ENCODE data around the gene POU2F1.

The POU2F1 gene

DNA sequence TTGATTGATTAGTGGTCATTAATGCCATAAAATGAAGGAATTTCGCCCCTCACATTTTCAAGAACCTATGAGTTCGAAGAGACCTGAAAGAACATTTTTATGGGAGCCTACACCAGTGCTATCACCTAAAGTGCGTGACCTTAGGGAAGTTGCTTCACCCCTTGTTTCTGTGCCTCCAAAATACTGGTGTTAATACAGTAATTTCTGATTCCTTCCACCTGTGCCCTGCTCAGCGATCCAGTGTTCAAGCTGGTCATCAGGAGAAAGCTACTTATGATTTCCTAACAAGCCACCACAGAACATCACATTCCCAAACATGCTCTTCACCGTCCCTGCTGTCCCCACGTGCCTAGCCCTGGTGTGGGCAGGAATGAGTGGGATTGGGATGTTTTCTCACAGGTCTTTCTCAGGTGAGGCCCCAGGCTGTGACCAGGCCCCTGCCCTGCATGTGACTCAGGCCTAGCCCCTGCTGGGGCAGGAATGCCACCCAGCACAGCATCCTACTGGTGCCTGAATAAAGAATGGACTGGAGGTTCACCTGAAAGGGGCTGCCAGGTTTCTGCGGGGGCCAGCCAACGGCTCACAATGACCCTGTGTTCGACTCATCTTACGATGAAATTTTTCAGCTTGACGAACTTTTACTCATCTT is 237.4 kb downstream of the POU2F1 start:
- no peak overlapping the region for H3K4me3 ChIP-seq (ENCODE audit: low read depth, low read length)
- in situ Hi-C loops (cut with HindIII; ENCODE audit: low sequenced_read_pairs): no loop called here
- TF ChIP-seq, protein P1, sequence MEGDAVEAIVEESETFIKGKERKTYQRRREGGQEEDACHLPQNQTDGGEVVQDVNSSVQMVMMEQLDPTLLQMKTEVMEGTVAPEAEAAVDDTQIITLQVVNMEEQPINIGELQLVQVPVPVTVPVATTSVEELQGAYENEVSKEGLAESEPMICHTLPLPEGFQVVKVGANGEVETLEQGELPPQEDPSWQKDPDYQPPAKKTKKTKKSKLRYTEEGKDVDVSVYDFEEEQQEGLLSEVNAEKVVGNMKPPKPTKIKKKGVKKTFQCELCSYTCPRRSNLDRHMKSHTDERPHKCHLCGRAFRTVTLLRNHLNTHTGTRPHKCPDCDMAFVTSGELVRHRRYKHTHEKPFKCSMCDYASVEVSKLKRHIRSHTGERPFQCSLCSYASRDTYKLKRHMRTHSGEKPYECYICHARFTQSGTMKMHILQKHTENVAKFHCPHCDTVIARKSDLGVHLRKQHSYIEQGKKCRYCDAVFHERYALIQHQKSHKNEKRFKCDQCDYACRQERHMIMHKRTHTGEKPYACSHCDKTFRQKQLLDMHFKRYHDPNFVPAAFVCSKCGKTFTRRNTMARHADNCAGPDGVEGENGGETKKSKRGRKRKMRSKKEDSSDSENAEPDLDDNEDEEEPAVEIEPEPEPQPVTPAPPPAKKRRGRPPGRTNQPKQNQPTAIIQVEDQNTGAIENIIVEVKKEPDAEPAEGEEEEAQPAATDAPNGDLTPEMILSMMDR (IDR thresholded peaks at IDR 0.05; ENCODE audit: low read depth, low read length, missing control alignments): no peak
- DNase-seq (ENCODE audit: low read depth): no peak

GRCh38 chr1:167460836-167461235 is 240.2 kb downstream of the POU2F1 start:
- H3K4me3 ChIP-seq (ENCODE audit: low read depth, low read length): no peak overlapping the region
- DNase-seq (ENCODE audit: low read depth): no peak

GRCh38 chr1:167462341-167462740 is 241.7 kb downstream of the POU2F1 start:
- in situ Hi-C loops (cut with HindIII; ENCODE audit: low sequenced_read_pairs): no loop called here
- DNase-seq (ENCODE audit: low read depth): no peak
- H3K4me3 ChIP-seq (ENCODE audit: low read depth, low read length): no peak overlapping the region
- TF ChIP-seq, protein P1 (IDR thresholded peaks at IDR 0.05; ENCODE audit: low read depth, low read length, missing control alignments): no peak

More at GRCh38 chr1:167460836-167461235, 240.2 kb downstream of the POU2F1 start:
- in situ Hi-C loops (cut with HindIII; ENCODE audit: low sequenced_read_pairs): no loop called here
- TF ChIP-seq, protein P1 (IDR thresholded peaks at IDR 0.05; ENCODE audit: low read depth, low read length, missing control alignments): no peak

GRCh38 chr1:167463080-167463479 is 242.4 kb downstream of the POU2F1 start:
- H3K4me3 ChIP-seq (ENCODE audit: low read depth, low read length): no peak overlapping the region
- no peak for DNase-seq (ENCODE audit: low read depth)
- in situ Hi-C loops (cut with HindIII; ENCODE audit: low sequenced_read_pairs): no loop called here
- TF ChIP-seq, protein P1 (IDR thresholded peaks at IDR 0.05; ENCODE audit: low read depth, low read length, missing control alignments): no peak

- no peak overlapping the region for H3K4me3 ChIP-seq (ENCODE audit: low read depth, low read length)
- TF ChIP-seq, protein P1 (IDR thresholded peaks at IDR 0.05; ENCODE audit: low read depth, low read length, missing control alignments): no peak
- no peak for DNase-seq (ENCODE audit: low read depth)
- in situ Hi-C loops (cut with HindIII; ENCODE audit: low sequenced_read_pairs): no loop called here
Observed at GRCh38 chr1:167463875-167464575, 243.3 kb downstream of the POU2F1 start.

DNA sequence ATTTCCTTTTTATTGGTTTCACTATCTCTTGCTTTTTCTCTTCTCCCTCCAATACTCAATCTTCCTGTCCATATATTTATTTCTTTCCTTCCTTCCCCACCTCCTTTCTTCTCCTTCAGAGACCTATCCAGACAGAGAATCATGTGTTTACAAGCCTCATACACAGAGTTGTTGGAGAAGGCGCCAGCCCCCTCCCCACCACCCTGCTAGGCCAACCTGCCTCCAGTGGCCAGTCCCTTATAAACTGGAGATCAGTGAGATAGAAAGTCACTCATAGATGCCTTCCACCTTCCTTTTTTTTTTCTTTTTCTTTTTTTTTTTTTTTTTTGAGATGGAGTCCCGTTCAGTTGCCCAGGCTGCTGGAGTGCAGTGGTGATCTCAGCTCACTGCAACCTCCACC is 244.3 kb downstream of the POU2F1 start:
- DNase-seq (ENCODE audit: low read depth): no peak
- in situ Hi-C loops (cut with HindIII; ENCODE audit: low sequenced_read_pairs): no loop called here
- TF ChIP-seq, protein P1 (IDR thresholded peaks at IDR 0.05; ENCODE audit: low read depth, low read length, missing control alignments): no peak
- no peak overlapping the region for H3K4me3 ChIP-seq (ENCODE audit: low read depth, low read length)

Data from astrocyte of the cerebellum (primary cell).